ENCODE results near the gene BABAM2.

DNA sequence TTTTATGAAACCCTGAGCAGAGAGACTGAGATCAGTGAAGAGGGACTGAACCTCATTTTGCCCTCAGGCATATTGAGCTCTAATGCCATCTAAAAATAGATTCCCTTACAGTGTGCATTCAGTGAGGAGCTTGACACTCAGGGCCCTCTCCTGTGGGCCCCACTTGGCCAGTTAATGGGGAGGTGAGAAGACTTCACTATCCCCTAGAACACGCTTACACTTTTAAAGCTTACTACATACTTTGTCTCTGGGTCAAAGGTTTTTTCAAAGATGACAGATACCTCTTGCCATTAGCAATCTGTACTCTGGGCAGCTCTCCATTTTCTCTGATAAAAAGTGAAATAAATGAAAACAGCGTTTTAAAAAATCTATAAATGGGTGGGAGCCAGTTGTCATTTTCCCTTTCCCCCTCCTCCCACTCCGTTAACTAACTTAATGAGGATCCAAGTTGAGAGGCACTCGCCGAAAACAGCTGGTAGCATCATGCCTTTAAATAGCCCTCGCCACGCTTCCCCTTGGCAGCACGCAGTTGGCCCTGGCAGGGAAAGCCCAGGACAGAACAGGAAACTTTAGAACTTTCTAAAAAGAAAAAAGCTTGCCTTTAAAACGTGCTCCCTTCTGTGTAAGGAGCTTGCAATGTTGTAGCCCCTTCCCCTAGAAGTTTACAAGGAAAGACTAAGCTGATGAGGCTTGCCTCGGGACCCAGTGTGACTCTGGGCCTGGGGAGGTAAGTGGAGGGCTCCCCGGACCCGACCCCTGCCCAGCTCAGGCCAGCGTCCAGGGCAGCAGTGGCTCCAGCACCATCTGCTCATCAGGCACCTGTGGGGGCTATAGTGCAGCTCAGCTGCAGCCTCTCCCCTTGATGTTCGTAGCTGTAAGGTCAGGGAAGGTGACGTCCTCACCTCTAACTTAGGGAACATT, 443.3 kb downstream of the BABAM2 start:
- TF ChIP-seq POLR2A (IDR thresholded peaks at IDR 0.05) (no peak), POLR2AphosphoS5 (IDR thresholded peaks at IDR 0.05) (no peak)
- TF ChIP-seq, protein P1, sequence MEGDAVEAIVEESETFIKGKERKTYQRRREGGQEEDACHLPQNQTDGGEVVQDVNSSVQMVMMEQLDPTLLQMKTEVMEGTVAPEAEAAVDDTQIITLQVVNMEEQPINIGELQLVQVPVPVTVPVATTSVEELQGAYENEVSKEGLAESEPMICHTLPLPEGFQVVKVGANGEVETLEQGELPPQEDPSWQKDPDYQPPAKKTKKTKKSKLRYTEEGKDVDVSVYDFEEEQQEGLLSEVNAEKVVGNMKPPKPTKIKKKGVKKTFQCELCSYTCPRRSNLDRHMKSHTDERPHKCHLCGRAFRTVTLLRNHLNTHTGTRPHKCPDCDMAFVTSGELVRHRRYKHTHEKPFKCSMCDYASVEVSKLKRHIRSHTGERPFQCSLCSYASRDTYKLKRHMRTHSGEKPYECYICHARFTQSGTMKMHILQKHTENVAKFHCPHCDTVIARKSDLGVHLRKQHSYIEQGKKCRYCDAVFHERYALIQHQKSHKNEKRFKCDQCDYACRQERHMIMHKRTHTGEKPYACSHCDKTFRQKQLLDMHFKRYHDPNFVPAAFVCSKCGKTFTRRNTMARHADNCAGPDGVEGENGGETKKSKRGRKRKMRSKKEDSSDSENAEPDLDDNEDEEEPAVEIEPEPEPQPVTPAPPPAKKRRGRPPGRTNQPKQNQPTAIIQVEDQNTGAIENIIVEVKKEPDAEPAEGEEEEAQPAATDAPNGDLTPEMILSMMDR (IDR thresholded peaks at IDR 0.05) = no peak

Data from transverse colon (tissue), 4 donors.